Liver (tissue), 3 donors: ENCODE measurements around the gene GRAMD2A.

ENCODE experiments used
- GABPA ChIP-seq, 2 donors: IDR thresholded peaks in 1 of 2; conservative IDR thresholded peaks in 1 of 2; 2 replicates each; pipeline ENCODE4 v1.6.1; 2016; ENCODE audit warnings: antibody characterized with exemption in 2 of 2, mild to moderate bottlenecking in 1 of 2, moderate library complexity in 1 of 2
- HNF4A ChIP-seq, 2 donors: conservative IDR thresholded peaks; 2 replicates each; pipeline ENCODE4 v1.6.1; 2016; ENCODE audit warnings: antibody characterized with exemption in 2 of 2, mild to moderate bottlenecking in 2 of 2
- JUND ChIP-seq, 2 donors: IDR thresholded peaks; 2 replicates each; pipeline ENCODE4 v1.6.1; 2016; ENCODE audit warnings: antibody characterized with exemption in 2 of 2
- RAD21 ChIP-seq, 2 donors: IDR thresholded peaks; 2 replicates each; pipeline ENCODE4 v1.6.1; 2016; ENCODE audit warnings: antibody characterized with exemption in 2 of 2, mild to moderate bottlenecking in 2 of 2
- TAF1 ChIP-seq: conservative IDR thresholded peaks from 2 replicates; pipeline ENCODE4 v1.6.1; 2016; ENCODE audit warnings: antibody characterized with exemption, mild to moderate bottlenecking
- YY1 ChIP-seq: IDR thresholded peaks from 2 replicates; pipeline ENCODE4 v1.6.1; 2016; ENCODE audit warnings: antibody characterized with exemption, mild to moderate bottlenecking
- TF ChIP-seq, protein P1 (sequence below): fragments of 150-350 bp; IDR thresholded peaks from 2 replicates; pipeline ENCODE4 v1.5.1; 2017; ENCODE audit warnings: improper control_type of control experiment, low read depth, low read length; ENCODE audit not compliant: missing input control
- TF ChIP-seq, protein P2 (sequence below): IDR thresholded peaks from 2 replicates; pipeline ENCODE4 v1.6.1; 2016; ENCODE audit warnings: antibody characterized with exemption, mild to moderate bottlenecking
- TF ChIP-seq, protein P3 (sequence below): IDR thresholded peaks from 2 replicates; pipeline ENCODE4 v1.6.1; 2016; ENCODE audit warnings: antibody characterized with exemption
- TF ChIP-seq, protein P4 (sequence below): IDR thresholded peaks from 2 replicates; pipeline ENCODE4 v1.6.1; 2016; ENCODE audit warnings: antibody characterized with exemption
- donor health status: healthy.
- donor health status: healthy.

DNA sequence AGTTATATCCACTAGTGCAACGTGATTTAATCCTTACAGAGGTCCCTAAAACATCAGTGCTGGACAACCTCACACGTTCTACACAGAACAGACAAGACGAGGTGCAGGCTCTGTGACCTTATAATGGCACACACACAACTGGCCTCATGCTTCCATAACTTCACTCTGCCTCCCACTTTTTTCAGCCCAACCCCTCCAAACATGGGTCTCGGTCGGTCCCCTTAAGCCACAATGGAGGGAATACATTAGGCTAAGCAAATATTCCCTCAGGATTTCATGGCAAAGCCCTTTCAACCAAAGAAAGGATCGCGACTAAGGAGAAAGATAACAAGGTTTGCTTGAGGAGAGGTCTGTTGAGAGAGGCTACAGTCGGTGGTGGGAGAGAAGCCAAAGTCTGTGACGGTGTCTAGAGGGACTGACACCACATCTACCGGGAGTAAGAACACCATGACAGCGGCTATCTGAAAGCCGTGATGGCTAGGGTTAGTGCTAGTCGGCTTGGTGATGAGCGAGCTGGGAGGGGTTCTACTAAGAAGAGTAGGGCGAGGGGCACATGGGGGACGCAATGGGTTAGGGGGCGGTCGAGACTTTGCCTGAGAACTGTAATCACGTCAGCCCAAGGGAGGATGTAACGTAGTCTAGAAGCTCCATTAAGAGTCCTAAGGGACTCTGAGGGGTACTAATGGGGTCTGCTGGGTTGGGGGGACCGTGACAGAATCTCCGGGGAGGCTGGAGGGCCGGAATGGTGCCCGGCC, 80.7 kb downstream of the GRAMD2A start:
- TF ChIP-seq, protein P1, sequence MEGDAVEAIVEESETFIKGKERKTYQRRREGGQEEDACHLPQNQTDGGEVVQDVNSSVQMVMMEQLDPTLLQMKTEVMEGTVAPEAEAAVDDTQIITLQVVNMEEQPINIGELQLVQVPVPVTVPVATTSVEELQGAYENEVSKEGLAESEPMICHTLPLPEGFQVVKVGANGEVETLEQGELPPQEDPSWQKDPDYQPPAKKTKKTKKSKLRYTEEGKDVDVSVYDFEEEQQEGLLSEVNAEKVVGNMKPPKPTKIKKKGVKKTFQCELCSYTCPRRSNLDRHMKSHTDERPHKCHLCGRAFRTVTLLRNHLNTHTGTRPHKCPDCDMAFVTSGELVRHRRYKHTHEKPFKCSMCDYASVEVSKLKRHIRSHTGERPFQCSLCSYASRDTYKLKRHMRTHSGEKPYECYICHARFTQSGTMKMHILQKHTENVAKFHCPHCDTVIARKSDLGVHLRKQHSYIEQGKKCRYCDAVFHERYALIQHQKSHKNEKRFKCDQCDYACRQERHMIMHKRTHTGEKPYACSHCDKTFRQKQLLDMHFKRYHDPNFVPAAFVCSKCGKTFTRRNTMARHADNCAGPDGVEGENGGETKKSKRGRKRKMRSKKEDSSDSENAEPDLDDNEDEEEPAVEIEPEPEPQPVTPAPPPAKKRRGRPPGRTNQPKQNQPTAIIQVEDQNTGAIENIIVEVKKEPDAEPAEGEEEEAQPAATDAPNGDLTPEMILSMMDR = no peak
- TF ChIP-seq GABPA (IDR thresholded peaks at IDR 0.05 in 1 of 2, conservative IDR thresholded peaks at IDR 0.05 in 1 of 2) (no peak), YY1 (no peak), JUND (IDR thresholded peaks at IDR 0.05) (no peak), HNF4A (conservative IDR thresholded peaks at IDR 0.05) (no peak), RAD21 (IDR thresholded peaks at IDR 0.05) (no peak), TAF1 (no peak)
- TF ChIP-seq, protein P2, sequence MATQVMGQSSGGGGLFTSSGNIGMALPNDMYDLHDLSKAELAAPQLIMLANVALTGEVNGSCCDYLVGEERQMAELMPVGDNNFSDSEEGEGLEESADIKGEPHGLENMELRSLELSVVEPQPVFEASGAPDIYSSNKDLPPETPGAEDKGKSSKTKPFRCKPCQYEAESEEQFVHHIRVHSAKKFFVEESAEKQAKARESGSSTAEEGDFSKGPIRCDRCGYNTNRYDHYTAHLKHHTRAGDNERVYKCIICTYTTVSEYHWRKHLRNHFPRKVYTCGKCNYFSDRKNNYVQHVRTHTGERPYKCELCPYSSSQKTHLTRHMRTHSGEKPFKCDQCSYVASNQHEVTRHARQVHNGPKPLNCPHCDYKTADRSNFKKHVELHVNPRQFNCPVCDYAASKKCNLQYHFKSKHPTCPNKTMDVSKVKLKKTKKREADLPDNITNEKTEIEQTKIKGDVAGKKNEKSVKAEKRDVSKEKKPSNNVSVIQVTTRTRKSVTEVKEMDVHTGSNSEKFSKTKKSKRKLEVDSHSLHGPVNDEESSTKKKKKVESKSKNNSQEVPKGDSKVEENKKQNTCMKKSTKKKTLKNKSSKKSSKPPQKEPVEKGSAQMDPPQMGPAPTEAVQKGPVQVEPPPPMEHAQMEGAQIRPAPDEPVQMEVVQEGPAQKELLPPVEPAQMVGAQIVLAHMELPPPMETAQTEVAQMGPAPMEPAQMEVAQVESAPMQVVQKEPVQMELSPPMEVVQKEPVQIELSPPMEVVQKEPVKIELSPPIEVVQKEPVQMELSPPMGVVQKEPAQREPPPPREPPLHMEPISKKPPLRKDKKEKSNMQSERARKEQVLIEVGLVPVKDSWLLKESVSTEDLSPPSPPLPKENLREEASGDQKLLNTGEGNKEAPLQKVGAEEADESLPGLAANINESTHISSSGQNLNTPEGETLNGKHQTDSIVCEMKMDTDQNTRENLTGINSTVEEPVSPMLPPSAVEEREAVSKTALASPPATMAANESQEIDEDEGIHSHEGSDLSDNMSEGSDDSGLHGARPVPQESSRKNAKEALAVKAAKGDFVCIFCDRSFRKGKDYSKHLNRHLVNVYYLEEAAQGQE = no peak
- TF ChIP-seq, protein P3, sequence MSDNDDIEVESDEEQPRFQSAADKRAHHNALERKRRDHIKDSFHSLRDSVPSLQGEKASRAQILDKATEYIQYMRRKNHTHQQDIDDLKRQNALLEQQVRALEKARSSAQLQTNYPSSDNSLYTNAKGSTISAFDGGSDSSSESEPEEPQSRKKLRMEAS = no peak
- TF ChIP-seq, protein P4, sequence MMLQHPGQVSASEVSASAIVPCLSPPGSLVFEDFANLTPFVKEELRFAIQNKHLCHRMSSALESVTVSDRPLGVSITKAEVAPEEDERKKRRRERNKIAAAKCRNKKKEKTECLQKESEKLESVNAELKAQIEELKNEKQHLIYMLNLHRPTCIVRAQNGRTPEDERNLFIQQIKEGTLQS = no peak
